HG03575 (cell line): ENCODE data around the gene RINL.
"Not testable (repeated sequence)": the region's sequence is repeated elsewhere in the genome, so short reads cannot be mapped to it uniquely, and the experiment has no call there.

Experiments
- ATAC-seq: cut with Tn5 transposase; IDR thresholded peaks from one replicate; pipeline ENCODE4 v1.9.1; 2021; ENCODE audit not compliant: unreplicated experiment, insufficient number of reproducible peaks, low FRiP score; ENCODE audit errors: extremely low read depth

Gene RINL

DNA sequence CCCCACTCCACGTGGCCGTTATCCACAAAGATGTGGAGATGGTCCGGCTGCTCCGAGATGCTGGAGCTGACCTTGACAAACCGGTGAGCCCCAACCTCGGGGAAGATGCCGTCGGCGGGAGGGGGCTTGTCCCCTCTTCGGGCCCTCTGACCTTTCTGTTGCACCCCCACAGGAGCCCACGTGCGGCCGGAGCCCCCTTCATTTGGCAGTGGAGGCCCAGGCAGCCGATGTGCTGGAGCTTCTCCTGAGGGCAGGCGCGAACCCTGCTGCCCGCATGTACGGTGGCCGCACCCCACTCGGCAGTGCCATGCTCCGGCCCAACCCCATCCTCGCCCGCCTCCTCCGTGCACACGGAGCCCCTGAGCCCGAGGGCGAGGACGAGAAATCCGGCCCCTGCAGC is 29.2 kb upstream of the RINL start:
- no peak for ATAC-seq

DNA sequence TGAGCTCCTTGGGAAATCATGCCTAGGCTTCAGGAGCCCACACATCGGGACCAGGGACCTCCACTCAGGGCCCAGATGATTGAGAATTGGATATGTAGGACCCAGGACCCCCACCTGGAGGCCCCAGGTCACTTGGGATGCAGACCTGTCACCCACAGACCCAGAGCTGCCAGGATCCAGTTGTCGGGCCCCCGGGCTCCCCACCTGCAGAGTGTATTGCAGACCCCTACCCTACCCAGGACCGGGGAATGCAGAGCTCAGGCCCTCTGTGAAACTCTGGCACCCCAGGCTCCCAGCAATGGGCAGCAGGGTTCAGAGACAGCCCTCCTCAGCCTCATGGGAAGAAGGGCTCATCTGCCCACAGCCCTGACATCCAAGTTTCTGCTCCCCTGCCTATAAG is 27.5 kb upstream of the RINL start:
- no peak for ATAC-seq

DNA sequence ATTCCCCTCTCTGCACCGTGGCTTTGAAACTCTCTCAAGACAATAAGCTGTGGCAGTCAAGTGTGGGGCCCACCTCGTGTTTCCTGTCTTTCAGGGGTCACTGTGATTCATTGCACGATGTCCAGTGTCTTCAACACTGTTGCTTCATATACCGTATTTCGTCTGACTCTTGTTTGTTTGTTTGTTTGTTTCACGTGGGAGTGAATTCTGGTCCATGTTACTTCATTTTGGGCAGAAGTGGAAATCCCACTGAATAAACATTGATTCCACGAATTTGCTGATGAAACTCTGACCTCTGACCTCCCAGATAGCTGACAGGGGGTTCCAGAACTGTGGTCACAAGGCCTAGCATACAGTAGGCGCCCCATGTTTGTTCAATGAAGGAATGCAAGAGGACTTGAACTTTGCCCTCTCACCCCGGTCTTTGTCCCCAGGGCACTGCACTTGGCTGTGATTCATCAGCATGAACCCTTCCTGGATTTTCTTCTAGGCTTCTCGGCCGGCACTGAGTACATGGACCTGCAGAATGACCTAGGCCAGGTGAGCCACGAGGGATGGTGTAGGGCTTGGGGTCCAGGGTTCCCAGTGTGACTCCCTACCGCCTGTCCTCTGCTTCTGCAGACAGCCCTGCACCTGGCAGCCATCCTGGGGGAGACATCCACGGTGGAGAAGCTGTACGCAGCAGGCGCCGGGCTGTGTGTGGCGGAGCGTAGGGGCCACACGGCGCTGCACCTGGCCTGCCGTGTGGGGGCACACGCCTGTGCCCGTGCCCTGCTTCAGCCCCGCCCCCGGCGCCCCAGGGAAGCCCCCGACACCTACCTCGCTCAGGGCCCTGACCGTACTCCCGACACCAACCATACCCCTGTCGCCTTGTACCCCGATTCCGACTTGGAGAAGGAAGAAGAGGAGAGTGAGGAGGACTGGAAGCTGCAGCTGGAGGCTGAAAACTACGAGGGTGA is 26.8 kb upstream of the RINL start:
- ATAC-seq = no peak

DNA sequence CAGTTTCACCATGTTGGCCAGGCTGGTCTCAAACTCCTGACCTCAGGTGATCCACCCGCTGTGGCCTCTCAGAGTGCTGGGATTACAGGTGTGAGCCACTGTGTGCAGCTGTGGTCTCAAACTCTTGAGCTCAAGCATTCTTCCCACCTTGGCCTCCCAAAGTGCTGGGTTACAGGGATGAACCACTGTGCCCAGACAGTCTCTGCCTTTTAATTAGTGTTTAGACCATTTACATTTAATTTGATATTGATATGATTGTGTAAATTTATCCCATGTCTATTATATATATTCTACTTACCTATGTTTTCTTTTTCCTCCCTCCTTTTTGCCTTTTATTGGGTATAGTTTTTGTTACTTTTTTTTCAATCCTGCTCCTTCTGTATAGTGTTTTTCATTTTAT is 23.6 kb upstream of the RINL start:
- no peak for ATAC-seq

DNA sequence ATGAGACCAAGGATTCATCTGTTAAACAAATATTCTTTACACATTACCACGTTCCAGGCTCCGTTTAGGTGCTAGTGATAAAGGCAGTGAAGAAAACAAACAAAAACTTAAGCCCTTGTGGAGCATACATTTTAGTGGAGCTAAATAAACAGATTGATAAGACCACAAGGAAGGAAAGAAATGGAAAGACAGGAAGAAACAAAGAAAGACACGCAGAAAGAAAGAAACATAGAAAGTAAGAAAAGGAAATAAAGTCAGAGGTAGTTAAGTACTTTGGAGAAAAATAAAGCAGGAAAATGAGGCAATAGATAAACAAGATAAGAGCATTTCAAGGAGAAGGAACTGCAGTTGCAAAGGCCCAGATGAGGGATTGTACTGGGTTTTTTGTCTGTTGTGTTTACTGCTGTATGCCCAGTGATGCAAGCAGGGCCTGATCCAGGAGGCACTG is 22.7 kb upstream of the RINL start:
- no peak for ATAC-seq

DNA sequence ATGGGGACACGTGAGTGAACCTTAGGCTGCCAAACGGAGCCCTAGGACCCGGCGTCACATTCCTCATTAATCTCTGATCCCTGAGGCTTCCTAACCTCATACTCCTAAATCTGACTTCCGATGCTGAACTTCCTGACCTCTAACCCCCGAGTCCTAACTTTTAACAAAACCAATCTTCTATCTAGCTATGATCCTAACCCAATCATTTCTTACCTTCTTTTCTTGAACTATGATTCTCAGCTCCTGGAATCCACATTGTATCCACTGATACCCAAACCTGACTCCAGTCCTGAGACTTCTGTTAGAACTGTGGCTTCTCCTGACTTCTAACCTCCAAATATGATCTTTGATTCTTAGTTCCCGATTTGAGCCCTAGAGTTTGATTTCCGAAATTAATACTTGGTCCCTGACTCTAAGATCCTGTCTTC is 22.1 kb upstream of the RINL start:
- no peak for ATAC-seq

DNA sequence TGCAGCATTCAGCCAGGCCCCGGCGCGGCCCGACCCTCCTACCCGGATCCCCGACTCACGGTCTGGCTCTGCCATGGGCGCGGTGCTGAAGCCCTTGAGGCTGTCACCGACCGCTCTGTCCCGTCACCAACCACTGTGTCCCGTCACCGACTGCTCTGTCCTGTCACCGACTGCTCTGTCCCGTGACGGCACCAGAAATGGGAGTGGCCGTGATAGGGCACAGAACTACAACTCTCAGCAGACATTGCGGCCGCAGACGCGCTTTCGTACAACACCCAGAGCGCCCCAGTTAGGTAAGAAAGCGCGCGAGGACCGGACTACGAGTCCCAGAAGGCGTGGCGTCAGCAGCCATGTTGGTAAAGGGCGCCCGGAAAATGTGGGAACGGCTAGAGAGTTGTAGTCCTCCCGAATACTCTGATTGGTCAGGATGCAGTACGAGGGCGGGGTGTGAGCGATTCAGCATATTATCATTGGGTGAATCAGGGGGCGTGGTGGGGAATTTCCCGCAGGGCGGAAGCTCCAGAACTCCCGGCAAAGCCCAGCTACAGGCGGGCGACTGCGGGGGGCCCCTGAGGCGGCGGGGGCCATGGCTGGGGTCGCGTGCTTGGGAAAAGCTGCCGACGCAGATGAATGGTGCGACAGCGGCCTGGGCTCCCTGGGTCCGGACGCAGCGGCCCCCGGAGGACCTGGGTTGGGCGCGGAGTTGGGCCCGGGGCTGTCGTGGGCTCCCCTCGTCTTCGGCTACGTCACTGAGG is 21.5 kb upstream of the RINL start, which contains the start of the genes NFKBIB and SIRT2:
Gene NFKBIB (plus strand): TSS at position 523 of the 755 bp plus-strand sequence. CDS start 64 bp downstream, at position 587.
Gene SIRT2 (minus strand): TSS at position 172 of the 755 bp plus-strand sequence. CDS start 97 bp downstream, at position 75.
- ATAC-seq = peak; percentile 75

DNA sequence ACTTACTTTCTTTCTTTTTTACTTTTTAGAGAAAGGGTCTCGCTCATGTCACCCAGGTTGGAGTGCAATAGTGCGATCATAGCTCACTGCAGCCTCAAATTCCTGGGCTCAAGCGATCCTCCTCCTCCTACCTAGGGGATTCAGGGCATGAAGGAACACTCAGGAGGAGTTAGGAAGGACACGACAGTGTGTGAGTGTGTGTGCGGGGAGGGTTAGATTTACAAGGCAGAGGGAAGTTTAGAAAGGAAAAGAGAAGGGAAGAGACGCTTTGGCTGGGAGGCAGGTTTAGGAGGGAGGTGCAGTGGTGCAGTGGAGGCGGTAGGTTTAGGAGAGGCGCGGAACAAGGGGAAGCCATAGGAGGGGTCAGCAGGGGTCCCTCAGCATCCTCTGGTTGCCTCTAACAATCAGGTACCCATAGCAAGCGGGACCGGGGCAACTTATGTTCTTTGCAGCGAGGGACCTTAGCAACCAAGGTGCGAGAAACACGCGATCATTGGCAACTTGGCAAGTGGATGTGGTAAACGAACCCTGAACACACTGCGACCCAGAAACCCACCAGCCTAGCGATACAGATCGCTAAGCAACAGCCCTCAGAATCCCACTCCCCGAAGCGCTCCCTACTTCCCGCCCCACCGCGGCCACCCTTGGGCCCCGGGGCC is 20.8 kb upstream of the RINL start:
- no peak for ATAC-seq

DNA sequence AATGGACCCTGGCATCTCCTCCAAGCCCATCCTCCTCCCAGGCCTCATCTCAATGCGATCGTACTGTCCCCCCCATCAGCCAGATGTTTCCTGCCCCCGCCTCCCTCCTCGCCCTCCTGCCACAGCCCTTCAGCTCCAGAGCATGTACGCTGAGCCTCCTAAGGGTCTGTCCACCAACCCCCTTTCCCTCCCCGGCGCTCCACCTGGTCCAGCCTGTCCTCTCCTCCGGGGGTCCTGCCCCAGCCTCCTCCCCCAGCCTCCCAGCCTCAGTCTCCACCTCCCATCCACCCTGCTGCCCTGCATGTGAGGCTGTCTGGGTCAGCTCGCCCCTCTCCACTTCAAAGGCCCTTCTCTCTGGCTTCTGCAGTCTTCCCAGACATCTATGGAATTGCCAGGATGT is 16.9 kb upstream of the RINL start:
- no peak for ATAC-seq

DNA sequence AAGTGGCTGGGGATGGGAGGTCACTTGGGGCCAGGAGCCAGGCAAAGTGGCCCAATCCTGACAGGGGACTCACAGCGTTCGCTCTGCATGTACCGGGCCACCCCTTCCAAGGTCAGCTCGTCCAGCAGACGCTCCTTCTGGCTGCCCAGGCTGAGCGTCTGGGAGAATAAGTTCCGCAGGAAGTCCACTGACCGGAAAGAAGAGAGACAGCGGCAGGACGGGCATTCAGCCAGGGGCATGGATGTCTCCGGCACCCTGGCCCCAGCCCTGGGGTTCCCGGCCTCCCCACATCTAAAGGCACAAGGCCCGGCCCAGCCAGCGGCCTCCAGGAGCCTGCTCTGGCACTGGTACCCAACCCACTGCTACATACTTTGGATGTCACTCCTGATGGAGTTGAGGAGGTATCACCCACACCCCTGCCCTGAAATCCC is 15.3 kb upstream of the RINL start:
- ATAC-seq = no peak

DNA sequence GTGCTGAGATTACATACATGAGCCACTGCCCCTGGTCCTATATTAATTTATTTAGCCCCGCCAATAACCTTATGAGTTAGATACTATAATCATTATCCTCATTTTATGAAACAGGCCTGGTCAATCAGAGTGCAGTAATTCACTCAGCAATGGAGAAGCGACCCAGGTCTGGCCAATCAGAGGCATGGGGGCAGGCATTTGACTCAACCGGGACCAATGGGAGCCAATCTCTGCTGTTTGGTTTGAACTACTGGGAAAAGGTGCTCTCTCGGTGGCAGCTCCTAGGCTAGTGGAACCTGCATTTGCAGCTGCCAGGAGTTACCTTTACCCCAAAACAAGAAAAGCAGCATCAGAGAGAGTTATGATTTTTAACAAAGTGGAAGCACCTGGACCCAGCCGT is 14.8 kb upstream of the RINL start:
- ATAC-seq = no peak

DNA sequence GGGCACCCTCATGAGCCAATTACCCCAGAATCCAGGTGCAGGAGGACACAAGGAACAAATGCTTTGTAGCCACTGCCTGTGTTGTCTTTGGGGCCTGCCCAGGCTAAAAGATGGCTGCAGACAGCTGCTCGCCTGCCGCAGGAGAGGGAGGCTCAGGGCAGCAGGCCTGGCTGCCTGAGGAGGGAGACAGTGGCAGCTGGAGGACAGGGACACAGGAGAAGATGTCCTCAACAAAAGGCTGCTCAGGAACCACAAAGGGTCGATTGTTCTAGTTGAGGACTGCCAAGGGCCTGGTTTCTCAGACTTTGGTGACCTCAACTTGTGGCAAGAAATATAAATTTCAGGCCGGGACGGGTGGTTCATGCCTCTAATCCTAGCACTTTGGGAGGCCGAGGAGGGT is 13.7 kb upstream of the RINL start:
- no peak for ATAC-seq

DNA sequence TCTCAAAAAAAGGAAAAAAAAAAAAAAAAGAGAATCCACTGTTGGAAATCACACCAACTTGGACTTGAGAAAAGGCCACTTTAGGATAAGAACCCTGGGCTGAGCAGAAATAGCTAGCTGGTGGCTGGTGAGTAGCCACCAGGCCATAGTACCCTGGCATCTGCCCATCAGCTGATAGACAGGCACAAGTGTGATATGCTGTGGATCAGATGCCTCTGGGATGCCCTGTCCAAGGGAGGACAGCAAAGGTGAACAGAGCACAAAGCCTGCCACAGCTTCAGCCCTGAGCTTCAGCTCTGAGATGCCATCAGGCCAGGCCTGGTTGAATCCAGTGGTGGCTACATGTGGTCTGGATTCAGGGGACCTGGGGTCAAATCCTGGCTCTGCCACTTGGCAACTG is 12.6 kb upstream of the RINL start:
- ATAC-seq = no peak

DNA sequence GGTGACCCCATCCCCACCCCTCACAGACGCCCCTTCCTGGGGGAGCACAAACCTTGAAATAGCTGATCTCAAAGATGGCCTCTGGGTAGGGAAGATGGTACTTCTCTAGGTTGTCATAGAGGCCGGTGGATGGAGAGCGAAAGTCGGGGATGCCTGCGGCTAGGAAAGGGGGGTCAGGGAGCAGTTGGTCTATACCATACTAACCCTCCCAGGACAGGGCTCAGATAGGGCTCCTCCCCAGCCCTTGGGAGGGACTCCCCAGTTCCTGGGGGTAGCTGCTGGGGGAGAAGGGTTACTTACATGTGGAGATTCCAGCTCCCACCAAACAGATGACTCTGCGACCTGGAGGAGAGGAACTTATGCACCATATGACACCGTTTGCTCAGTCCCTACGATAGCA is 11.7 kb upstream of the RINL start:
- ATAC-seq = no peak

DNA sequence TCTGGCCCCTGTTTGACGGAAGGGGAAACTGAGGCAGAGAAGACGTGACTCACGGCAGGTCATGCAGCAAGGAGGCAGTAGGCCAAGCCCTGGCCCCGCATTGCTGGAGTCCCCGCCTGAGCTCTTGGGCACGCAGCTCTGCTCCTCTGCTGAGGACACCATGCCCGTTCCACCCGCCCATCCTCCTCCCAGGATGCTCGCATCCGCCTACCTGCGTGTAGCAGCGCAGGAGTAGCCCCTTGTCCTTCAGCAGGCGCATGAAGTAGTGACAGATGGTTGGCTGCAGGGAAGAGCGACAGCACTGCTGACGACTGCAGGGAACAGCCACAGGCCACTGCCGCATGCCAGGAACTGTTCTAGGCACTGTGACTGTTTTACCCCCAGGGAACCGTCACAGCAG is 10.8 kb upstream of the RINL start:
- ATAC-seq = no peak

DNA sequence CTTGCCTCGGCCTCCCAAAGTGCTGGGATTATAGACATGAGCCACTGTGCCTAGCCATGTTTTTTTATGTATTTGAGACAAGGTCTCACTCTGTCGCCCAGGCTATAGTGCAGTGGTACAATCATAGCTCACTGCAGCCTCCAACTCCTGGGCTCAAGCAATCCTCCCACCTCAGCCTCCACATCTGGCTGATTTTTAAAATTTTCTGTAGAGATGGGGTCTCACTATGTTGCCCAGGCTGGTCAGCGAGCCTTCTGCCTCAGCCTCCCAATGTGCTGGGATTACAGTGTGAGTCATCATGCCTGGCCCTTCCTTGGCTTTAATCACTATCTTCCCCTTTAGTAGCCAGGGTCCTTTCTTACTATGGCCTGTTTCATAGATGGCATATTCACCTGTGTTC is 6.6 kb upstream of the RINL start:
- not testable (repeated sequence) for ATAC-seq

DNA sequence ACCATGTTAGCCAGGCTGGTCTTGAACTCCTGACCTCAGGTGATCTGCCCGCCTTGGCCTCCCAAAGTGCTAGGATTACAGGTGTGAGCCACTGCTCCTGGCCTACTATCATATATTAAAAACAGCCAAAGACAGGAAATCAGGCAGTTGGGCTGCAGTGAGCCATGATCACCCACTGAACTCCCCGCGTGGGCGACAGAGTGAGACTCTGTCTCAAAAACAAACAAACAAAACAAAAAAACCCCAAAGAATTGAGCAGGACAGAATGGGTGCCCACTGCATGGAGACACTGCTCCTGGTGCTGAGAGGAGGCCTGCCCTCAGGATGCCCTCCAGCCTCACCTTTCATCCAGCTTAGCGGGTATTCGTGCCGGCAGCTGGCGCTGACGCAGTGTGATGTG is 5.2 kb upstream of the RINL start:
- ATAC-seq = no peak

DNA sequence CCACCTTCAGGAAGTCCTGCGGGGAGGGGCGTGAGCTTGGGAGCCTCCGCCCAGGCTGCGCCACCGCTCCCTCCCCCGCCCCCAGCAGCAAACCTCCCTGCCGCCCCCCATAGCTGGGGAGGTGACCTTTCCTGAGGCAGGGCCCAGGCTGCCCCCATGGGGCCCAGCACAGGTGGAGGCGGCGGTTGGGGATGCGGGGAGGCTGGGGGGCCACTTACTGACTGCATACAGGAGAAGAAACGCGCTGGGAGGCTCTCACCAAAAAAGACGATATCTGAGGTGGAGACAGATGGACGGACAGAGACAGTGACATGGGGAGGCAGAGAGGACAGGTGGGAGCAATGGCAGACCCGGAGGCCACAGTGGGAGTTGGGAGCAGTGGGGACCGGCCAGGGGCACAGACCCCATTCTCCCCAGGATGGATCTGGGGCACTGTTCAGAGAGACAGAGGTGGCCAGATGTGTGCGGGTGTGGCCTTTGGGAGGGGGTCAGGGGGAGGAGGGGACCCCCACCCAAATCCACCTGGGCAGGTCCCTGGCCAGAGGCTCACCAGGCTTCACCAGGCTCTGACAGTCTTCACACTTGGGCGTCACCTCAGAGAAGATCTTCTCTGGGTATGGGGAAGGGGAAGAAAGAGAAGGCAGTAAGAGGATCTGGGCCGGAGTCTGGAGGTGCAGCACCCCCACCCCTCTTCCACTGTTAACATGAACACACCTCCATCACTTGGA is 3.0 kb upstream of the RINL start:
- no peak for ATAC-seq
